Muscle of leg (tissue), 11 donors: ENCODE measurements around the gene PSD2. TPM values are rescaled to one million over a fixed set of nuclear protein-coding genes. Genes with fewer than 3 reads are reported as not detected.

ENCODE experiments used
- DNase-seq: peaks from one replicate; pipeline ENCODE4 v3.0.0; 2013
- H3K27ac ChIP-seq: one replicate; pipeline ENCODE4 v1.5.1; 2013; ENCODE audit warnings: mild to moderate bottlenecking, low read length, control low read depth
- H3K27me3 ChIP-seq: one replicate; pipeline ENCODE4 v1.6.1; 2013; ENCODE audit warnings: low read length; ENCODE audit not compliant: control insufficient read depth, insufficient read depth
- H3K36me3 ChIP-seq: one replicate; pipeline ENCODE4 v1.6.1; 2013; ENCODE audit warnings: low read length; ENCODE audit not compliant: control insufficient read depth, insufficient read depth
- H3K4me1 ChIP-seq: one replicate; pipeline ENCODE4 v1.6.1; 2013; ENCODE audit warnings: low read length; ENCODE audit not compliant: control insufficient read depth, insufficient read depth
- H3K4me3 ChIP-seq: one replicate; pipeline ENCODE4 v1.5.1; 2013; ENCODE audit warnings: low read length, control low read depth
- H3K9me3 ChIP-seq: replicated peaks from 2 replicates; pipeline ENCODE4 v1.6.1; 2013; ENCODE audit warnings: low read depth, low read length; ENCODE audit not compliant: control insufficient read depth
- WGBS: methylation state at CpG from one replicate; pipeline ENCODE4 v1.1.5; 2013; ENCODE audit warnings: missing lambda C conversion rate; ENCODE audit not compliant: insufficient coverage; 5-methylcytosine and 5-hydroxymethylcytosine counted together
- polyA plus RNA-seq, 8 donors: library from polyadenylated mRNA; unstranded; fragments of 120-200 nt; gene quantifications; one replicate each; pipeline versions ENCODE4 v1.2.1 to v1.2.3, GENCODE V29; 2013; ENCODE audit warnings: inconsistent platforms in 1 of 8, low replicate concordance in 1 of 8; ENCODE audit not compliant: insufficient read length in 8 of 8, insufficient read depth in 1 of 8
- total RNA-seq: library from RNA; stranded (reverse); fragments of 120-200 nt; gene quantifications from one replicate; pipeline ENCODE4 v1.2.4, GENCODE V29; 2013

The PSD2 gene
- total and polyA plus RNA-seq, 9 donors, result 0.18 to 0.47 (median 0.31) TPM

DNA sequence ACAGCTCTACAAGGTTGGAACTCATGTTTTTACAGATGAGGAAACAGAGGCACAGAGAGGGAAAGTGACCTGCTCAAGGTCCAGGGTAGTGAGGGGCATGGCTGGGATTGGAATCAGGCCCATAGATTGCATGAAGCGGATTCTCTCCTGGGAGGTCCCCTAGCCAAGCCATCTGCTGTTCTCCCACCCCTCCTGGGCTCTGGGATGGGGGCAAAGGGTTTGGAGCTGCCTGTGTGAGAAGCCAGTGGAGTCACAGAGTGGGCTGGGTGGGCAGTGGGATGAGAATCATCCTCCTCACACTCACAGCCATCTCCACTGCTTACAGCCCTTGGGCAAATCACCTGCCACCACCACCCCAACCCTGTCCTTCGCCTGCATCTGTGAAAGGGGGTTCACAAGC lies 38.6 kb upstream of the PSD2 start:
- Histone ChIP-seq H3K4me3 (no peak overlapping the region), H3K36me3 (no peaks in the 10 kb centered on the region), H3K9me3 (no peaks in the 10 kb centered on the region), H3K27ac (no peak overlapping the region), H3K27me3 (peaks cover 75% of the 10 kb centered on the region), H3K4me1 (peaks cover 18% of the 10 kb centered on the region)
- no peak for DNase-seq
- whole genome bisulfite sequencing, result no CpG with 5 or more reads among the region's 2 CpGs

DNA sequence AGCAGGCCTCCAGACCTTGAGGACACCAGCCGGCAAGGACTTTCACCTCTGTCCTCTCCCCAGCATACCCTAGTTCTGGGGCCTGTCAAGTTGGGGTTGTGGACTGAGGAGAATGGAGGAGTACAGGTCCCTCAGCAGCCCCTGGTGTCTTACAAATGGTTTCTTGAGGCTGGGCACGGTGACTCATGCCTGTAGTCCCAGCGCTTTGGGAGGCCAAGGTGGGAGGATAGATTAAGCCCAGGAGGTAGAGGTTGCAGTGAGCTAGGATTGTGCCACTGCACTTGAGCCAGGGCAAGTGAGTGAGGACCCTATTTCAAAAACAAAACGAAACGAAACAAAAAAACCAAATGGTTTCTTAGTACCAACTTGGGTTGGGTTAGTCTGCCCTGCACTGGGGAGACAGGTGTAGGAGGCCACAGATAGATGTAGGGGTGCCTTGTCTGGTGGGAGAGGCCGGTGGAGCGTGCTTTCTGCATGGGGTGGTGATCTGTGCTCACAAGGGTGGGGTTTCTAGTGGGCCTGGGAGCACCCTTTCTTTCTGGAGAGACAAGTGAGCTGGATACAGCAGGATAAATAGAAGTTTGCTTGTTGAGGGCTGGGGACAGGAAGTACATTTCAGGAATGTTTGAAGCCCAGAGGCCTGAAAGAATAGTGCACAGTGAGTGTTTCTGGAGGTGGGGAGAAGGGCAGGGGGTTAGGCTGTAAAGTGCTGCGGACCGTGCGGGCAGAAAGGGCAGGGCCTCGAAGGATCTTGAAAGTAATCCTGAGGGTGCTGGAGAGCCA lies 37.7 kb upstream of the PSD2 start:
- H3K27ac ChIP-seq, result no peak overlapping the region
- no peak for DNase-seq
- peaks cover 72% of the 10 kb centered on the region for H3K27me3 ChIP-seq
- H3K4me3 ChIP-seq, result no peak overlapping the region
- no peaks in the 10 kb centered on the region for H3K36me3 ChIP-seq
- peaks cover 22% of the 10 kb centered on the region for H3K4me1 ChIP-seq
- WGBS, result 75% methylated on average over 10 of the region's 11 CpGs
- H3K9me3 ChIP-seq, result no peaks in the 10 kb centered on the region

DNA sequence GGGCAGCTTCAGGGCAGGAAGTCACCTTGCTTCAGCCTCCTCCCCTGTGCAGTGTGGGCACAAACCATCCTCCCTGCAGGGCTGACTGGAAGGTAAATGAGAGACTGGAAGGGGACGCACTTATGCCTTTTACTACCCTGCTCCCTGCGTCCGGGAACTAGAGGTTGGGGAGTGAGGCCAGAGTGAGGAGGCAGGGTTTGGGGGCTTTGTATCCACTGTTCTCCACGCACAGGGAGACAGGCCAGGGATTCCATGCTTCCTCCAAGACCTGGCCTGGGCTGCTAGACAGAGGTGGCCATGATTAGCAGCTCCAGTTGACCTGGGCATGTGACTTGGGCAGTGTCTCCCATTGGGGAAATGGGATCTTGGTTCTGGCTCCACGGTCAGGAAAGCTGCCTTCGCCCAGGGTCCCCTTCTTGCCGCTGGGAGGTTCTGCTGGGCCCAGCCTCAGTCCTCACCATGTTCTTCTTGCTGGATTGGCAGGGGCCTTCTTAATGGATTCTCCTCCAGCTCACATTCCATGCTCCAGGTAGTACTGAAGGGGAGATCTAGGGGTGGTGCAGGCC lies 37.0 kb upstream of the PSD2 start:
- Histone ChIP-seq H3K27ac (no peak overlapping the region), H3K4me1 (peaks cover 25% of the 10 kb centered on the region), H3K36me3 (no peaks in the 10 kb centered on the region), H3K9me3 (no peaks in the 10 kb centered on the region), H3K4me3 (no peak overlapping the region), H3K27me3 (peaks cover 72% of the 10 kb centered on the region)
- DNase-seq, result no peak
- WGBS, result 78% methylated on average over 4 of the region's 7 CpGs

DNA sequence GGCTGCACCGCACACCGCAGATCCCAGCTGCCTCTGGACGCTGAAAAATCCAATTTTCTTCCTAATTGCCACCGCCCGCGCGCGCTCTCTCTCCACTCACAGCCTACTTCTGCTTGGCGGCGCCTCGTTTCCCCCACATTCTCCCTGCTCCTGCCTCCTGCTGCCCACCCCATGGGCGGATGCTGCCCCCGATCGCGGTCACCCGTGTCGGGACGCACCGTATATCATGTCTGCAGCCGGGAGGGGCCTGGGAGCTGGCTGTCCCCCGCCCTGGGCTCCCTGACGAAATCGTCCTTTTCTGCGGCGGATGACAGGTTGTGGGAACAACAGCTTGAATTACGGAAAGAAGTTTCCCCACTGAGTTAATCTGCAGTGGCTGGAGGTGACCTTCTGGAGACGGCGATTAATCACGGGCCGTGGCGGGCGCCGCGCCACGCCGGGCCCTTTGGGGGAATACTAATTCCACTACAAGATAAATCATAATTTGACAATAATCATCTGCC lies 36.3 kb upstream of the PSD2 start:
- Histone ChIP-seq H3K36me3 (no peaks in the 10 kb centered on the region), H3K27ac (no peak overlapping the region), H3K4me3 (no peak overlapping the region), H3K9me3 (no peaks in the 10 kb centered on the region), H3K4me1 (peaks cover 31% of the 10 kb centered on the region), H3K27me3 (peaks cover 76% of the 10 kb centered on the region)
- DNase-seq, result no peak
- WGBS, result 30% methylated on average over 25 of the region's 36 CpGs

DNA sequence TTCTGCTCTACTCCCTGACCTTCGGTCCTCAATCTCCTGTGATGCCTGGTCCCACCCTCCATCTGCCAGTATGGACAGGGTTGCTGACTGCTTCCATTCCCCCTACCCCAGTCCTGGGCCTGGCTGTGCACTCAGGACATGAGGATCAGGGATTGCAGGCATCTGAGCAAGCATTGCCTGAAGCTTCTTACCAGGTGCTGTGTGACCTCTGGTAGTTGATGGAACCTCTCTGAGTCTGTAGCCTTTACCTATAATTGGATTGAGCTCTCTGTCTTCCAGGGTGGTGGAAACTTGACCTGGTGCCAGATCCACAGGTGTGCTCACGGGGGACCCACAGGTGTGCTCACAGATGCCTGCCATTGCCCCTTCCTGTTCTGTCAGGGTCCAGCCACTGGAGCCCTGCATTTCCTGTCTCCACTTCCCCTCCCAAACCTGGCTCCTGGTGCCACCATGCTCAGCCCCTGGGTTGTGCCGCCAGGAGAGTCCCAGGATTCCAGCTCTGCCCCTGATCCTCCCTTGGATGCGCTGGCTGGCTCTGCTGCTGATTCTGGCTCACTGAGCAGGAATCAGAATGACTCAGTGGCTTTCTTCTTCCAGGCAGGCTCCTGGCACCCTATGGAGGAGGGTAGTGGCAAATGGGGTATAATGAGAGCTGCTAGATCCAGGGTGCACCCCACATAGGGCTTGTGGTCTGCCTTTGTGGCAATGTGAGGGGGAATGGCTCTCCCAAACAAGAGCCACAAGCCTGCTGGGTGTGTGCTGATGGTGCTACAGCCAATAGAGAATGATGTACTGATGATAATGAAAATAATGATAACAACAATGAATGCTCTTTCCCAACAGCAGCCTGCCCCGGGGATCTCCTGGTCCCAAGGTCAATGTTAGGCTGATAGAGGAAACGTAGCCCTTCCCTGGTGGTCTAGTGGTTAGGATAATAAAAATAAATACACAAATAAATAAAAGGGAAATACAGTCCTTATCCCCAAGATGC lies 35.2 kb upstream of the PSD2 start:
- H3K4me1 ChIP-seq, result peaks cover 42% of the 10 kb centered on the region
- DNase-seq, result no peak
- peaks cover 74% of the 10 kb centered on the region for H3K27me3 ChIP-seq
- no peaks in the 10 kb centered on the region for H3K9me3 ChIP-seq
- H3K36me3 ChIP-seq, result no peaks in the 10 kb centered on the region
- no peak overlapping the region for H3K4me3 ChIP-seq
- 79% methylated on average over 4 of the region's 6 CpGs for WGBS
- no peak overlapping the region for H3K27ac ChIP-seq

DNA sequence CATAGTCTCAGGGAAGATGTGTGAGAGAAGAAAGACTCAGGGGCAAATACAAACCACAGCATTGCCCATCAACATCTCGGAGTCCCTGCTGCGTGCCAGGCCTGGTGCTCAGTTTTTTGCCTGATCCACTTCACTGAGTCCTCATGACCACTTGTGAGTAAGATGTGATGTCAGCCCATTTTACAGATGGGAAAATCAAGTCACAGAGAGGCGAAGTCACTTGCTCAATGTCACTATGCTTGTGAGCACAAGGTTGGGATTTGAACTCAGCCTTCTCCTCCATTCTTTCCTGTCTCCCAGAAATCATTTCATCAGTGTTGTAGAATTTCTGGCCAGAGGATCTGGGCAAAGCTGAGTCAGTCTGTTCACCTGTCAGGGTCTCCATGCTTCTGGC lies 34.6 kb upstream of the PSD2 start:
- H3K4me3 ChIP-seq, result no peak overlapping the region
- H3K9me3 ChIP-seq, result no peaks in the 10 kb centered on the region
- no peak for DNase-seq
- no peak overlapping the region for H3K27ac ChIP-seq
- H3K4me1 ChIP-seq, result peaks cover 35% of the 10 kb centered on the region
- 92% methylated on average over 3 of the region's 3 CpGs for WGBS
- no peaks in the 10 kb centered on the region for H3K36me3 ChIP-seq
- peaks cover 67% of the 10 kb centered on the region for H3K27me3 ChIP-seq

DNA sequence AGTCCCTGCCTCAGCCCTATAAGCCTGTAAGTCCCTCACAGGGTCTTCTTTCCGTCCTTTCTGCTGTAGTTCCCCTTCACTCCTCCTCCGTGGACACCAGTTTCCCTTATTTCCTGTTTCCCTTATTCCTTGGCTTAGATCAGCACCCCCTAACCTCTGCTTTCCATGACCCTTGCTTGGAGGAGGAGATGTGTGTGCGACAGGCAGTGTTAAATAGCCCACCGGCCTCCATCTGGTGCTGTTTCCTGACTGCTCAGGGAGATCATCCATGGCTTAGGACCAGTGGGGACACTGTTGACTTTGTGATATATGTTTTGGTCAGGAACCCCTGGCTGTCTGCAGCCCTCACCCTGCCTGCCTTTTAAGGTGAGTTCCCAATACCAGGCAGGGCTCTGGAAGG lies 34.1 kb upstream of the PSD2 start:
- H3K4me3 ChIP-seq, result no peak overlapping the region
- H3K27me3 ChIP-seq, result peaks cover 63% of the 10 kb centered on the region
- no peaks in the 10 kb centered on the region for H3K36me3 ChIP-seq
- WGBS, result no CpG with 5 or more reads among the region's 4 CpGs
- no peak for DNase-seq
- H3K9me3 ChIP-seq, result no peaks in the 10 kb centered on the region
- H3K4me1 ChIP-seq, result peaks cover 32% of the 10 kb centered on the region
- H3K27ac ChIP-seq, result no peak overlapping the region

DNA sequence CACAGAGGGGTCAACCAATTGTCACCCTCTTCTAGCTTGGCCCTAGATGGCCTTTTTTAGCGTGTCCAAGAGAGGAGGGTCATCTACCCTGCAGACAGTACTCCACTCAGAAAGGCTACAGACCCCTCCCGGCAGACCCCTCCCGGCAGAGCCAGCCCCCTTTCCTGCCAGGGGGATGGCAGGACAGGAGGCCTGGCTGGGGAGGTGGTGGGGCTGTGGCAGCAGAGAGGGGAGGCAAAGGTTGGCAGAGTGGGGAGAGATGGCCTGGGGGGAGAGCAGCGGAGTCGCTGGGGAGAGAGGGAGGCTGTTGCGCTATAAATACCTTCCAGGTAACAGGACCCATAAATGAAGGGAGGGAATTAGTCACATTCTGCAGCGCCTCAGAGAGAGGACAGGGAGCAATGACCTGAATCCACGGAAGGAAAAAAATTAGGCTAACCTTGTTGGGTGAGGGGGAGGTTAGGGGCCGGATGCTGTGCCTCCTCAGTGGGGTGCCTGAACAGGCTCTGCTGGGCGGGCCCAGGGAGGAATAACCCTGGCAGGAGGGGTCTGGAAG lies 32.9 kb upstream of the PSD2 start:
- Histone ChIP-seq H3K4me1 (peaks cover 33% of the 10 kb centered on the region), H3K9me3 (no peaks in the 10 kb centered on the region), H3K4me3 (no peak overlapping the region), H3K27me3 (peaks cover 53% of the 10 kb centered on the region), H3K27ac (no peak overlapping the region), H3K36me3 (no peaks in the 10 kb centered on the region)
- 62% methylated on average over 6 of the region's 10 CpGs for WGBS
- DNase-seq, result no peak

DNA sequence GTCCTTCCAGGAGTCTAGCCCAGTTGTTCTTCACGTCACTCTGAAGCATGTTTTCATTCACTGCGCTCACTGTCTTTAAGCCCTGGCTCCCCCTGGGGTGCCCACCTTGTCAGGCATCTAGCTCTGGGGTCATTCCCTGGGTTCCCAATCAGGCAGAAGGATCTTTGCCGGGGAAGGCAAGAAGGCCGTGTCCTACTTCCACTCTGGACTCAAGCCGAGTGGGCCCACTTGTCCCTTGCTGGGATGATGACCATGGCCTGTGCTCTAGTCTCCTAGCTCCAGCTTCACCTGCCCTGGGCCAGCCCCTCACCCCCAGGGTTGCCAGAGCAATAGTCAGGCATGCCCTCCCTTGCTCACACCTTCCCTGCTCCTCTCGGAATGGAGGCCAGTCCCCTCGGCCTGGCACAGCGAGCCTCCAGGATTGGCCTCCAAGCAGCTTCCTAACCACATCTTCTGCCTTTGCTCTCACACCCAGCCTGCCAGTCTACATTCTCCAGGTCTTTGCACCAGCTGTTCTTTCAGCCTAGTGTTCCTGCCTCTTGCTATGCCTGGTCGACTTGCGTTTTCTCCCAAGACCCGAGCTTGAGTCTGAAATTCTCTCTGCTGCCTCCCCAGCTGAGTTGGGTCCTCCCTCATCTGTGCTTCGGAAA lies 32.2 kb upstream of the PSD2 start:
- no peak for DNase-seq
- no peaks in the 10 kb centered on the region for H3K36me3 ChIP-seq
- WGBS, result 60% methylated on average over 12 of the region's 12 CpGs
- H3K4me1 ChIP-seq, result peaks cover 36% of the 10 kb centered on the region
- no peak overlapping the region for H3K4me3 ChIP-seq
- no peaks in the 10 kb centered on the region for H3K9me3 ChIP-seq
- H3K27me3 ChIP-seq, result peaks cover 47% of the 10 kb centered on the region
- no peak overlapping the region for H3K27ac ChIP-seq
